ENCODE measurements around the gene KCNN1.
A peak's percentile ranks its signal among the peaks of the same experiment; 100 is the strongest.

Gene KCNN1

DNA sequence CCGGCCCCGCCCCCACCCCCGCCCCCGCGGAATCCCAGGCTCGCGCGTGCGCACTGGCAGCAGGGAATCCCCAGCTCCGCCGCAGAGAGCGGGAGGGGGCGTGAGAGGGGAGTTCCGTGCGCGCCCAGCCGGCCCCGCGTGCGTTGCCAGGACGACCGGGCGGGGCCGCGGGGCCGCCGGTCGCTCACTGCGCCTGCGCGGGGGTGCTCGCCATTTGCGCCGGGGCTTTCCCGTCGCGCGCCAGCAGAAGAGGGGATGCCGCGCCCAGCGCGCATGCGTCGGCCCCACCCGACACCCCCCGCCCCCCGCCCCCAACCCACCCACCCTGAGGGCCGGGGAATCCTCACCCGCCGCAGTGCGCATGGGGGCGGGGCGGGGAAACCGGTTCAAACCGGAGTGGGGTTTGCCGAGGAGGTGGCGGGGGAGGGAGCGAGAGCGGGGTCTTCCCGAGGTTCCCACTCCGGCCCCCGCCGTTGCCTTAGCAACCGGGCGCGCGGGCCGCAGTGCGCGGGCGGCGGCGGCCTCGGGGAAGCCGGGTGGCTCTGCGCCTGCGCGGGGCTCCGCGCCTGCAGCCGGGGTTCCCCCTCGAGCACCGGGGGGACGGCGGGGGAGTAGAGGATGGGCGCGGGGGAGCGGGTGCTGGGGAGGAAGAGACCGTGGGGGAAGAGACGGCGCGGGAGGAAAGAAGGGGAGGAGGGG is 18.9 kb upstream of the KCNN1 start:
- DNase-seq, result peak; percentile 98

- DNase-seq, result peak; percentile 90
Measured at GRCh38 chr19:17948514-17948900, 18.4 kb upstream of the KCNN1 start.

GRCh38 chr19:17948931-17949930 is 17.7 kb upstream of the KCNN1 start:
- peak; percentile 44 for DNase-seq

DNA sequence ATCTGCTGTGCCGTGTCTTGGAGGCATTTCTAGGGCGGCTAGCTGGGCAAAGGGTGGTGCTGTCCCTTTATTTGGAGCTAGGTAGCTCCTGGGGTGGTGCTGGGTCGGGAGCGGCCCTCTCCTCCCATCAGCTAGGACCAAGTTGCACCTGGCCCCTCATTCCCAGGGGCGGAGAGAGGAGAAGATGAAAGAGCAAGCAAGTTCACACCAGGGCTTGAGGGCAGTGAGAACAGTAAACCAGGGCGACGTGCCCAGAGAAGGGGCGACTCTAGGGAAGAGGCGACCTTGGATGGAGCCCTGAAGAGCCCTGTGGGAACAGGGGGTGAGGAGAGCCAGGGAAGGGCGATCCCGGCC is 17.0 kb upstream of the KCNN1 start:
- DNase-seq, result peak; percentile 90

DNA sequence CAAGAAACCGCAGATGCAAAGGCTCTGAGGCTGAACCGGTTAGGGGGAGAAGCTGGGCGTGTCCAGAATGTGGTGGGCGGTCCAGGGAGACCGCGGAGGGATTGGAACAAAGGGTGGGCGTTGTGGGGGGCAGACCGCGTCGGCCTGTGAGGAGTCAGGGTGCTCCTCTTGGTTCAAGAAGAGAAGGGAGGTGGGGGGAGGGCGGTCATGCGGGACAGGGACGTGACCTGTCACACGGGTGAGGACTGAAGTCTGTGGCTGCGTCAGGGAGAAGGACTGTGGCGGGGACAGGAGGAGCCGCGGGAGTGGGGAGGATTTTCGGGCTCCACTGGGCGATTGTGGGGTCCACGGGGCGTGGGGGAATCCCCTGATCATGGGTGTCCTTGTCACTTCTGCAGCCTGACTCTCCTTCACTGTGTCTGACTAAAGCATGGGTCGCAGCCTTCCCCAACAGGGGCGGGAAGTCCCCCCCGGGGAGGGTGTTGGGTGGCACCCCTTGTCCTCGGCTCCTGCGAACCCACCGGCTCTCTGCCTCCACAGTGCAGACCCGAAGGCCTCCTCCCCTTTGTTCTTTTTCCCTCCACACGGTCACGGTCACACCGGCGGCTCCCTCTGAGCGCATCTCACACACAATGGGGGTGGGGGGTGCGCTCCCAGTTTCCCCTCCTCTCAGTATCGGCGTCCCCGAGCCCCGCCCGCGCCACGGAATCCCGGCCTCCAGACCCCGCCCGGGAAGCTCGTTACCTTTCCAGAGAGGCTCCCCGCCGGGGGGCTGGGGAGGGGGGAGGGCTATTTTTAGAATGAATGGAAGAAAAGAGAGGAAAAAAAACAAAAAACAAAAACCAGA is 16.4 kb upstream of the KCNN1 start:
- DNase-seq, result peak; percentile 56

- DNase-seq, result peak; percentile 56
Measured at GRCh38 chr19:17951157-17951989, 15.5 kb upstream of the KCNN1 start.

GRCh38 chr19:17951990-17952976 is 14.6 kb upstream of the KCNN1 start:
- peak; percentile 33 for DNase-seq

GRCh38 chr19:17953316-17953801 is 13.5 kb upstream of the KCNN1 start:
- DNase-seq, result no peak

- no peak for DNase-seq
Measured at GRCh38 chr19:17953869-17954268, 13.0 kb upstream of the KCNN1 start.

DNA sequence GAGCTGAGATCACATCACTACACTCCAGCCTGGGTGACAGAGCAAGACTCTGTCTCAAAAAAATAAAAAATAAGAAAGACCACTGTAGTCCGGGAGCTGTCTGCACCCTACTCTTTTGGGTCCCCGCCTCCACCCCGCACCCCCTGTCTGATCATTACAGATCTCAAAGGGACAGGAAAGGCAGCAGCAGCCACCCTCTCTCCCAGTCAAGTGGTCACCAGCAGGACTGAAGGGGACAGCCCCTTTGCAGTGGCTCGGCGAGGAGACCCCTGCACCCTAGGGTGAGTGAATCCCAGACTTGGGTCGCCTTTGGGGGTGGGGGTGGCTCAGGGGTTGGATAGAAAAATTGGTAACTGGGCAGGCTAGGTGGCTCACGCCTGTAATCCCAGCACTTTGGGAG is 12.5 kb upstream of the KCNN1 start:
- DNase-seq, result no peak

DNA sequence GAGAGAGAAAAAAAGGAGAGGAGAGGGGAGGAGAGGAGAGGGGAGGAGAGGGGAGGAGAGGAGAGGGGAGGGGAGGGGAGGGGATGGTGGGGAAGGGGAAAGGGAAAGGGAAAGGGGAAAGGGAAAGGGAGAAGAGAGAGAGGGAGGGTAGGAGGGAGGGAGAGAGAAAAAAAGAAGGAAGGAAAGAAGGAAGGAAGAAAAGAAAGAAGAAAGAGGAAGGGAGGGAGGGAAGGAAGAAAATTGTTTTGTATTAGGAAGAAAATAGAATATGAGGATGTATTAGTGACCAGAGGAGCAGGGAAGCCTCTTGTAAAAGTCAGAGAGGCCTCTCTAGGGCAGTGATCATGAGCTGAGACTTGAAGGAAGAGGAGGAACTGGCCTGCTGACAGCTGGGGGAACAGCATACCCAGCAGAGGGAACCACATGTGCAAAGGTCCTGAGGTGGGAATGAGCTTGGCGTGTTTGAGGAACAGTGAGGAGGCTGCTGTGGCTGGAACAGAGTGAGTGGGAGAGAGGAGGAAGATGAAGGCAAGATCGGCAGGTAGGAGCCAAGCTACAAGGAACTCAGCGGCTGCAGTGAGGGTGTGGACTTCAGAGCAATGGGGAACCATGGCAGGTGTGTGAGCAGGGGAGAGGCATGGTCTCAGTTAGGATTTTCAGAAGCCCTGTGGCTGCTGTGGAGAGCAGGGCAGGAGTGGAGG is 9.6 kb upstream of the KCNN1 start:
- DNase-seq, result no peak

DNA sequence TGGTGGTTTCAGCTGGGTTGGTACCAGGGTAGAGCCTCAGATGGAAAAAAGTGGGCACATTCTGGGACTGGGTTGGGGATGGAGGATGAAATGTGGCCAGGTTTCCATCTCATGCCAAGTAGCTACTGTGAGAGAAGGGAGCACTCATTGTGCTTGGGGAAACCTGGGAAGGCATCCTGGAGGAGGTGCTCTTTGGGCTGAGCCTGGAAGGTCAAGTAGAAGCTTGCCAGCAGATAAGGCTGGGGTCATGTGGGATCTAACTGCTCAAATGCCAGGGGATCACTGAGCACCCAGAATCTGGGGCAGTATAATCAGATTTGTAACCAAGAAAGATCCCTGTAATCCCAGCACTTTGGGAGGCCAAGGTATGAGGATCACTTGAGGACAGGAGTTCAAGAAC is 9.0 kb upstream of the KCNN1 start:
- no peak for DNase-seq

DNA sequence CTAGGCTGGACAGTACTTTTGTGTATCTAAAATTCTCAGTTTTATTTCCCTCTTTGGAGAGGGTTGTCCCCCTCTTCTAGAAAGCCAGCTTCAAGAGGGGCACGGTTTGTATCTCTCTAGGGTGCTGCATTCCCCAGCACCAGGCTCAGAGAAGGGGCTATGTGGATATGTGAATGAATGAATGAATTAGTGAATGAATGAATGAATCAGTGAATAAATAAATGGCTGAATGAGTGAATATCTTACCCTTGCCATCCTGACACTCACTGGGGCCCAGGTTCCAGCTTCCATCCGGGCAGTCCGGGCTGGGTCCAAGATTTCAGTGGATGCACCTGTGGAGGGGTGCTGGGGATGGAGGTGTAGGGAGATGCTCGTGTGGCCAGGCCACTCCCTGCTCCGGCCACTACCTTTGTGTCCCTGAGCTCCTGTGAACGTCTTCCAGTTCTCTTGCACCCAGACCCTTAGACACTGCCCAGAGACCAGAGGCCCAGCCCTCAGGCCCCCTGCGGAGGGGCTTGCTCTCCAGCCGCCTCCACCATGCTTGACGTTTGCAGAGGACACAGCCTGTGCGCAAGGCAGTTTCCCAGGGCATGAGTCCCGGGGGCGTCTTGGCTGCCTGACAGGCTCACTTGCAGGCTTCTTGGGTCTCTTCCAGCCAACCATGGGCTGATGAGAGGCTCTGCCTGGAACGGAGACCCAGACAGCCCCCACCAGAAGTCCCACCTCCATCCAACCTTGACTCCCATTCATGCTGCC is 2.8 kb upstream of the KCNN1 start:
- DNase-seq, result no peak

GRCh38 chr19:17965370-17966128 is 1.4 kb upstream of the KCNN1 start:
- DNase-seq, result no peak

DNA sequence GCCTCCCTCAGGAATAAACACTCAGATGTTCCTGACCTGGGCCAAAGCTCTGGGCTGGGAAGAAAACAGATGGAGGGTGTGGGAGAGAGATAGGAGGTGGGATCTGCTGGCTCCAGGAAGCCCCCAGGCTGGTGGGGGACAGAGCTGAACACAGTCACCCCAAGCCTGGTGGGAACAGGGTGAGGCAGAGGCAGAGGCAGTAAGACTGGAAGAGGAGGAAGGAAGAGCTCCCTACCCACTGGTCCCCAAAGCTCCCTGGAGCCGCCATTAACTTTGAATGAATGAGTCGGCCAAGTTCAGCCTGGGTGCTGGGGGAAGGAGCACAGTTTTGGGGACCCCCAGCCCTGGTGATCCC is 801 bp upstream of the KCNN1 start:
- DNase-seq, result no peak

- DNase-seq, result no peak
Measured at GRCh38 chr19:17967257-17968051, 547 bp downstream of the KCNN1 start.

DNA sequence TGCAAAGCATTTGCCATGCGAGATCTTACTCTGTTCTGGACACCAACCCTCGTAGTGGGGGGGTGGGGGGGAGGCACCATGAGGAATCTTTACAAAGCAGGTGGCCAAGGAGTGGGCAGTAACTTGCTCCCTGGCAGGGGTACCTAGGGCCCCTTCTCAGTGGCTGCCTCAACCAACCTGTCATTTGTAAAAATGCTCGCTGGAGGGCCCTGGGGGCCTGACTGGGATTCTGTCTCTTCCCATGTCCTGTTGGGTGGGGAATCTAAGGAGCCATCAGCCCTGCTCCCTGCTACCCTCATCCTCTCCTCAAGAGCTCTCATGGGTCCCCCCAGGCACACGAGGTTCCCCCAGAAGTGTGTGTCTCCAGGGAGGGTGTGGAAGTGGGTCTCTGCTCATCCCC is 1.5 kb downstream of the KCNN1 start:
- no peak for DNase-seq

All from DMS79 treated with DMSO at 0.1 percent for 48 hours (cell line).